K562 (cell line): ENCODE results near the gene ZFYVE1. TPM values are rescaled to one million over a fixed set of nuclear protein-coding genes. Genes with fewer than 3 reads are reported as not detected.

ENCODE experiments used
- ATAC-seq: fragments of 200-7000 bp; cut with Tn5 transposase; 3 replicates; pipeline ENCODE4 v1.9.1; 2020; ENCODE audit warnings: moderate library complexity
- BruUV-seq: library from RNA; stranded (reverse); fragments of 400-500 nt; replicated peaks from 2 replicates; lab custom pipeline; 2021; lab: Mats Ljungman, UMichigan
- CTCF ChIA-PET: fragments of 300-600 bp; formaldehyde crosslinking; extraction: SDS; loops from one replicate; lab custom pipeline; 2021; ENCODE audit warnings: low intra/inter-chr PET ratio; lab: Yijun Ruan, JAX
- POLR2A ChIA-PET: fragments of 300-600, 350-650 bp; sonication (Branson Sonifier 250); formaldehyde crosslinking; extraction: SDS; loops from one replicate; lab custom pipeline; 2021; ENCODE audit warnings: antibody characterized with exemption, inconsistent platforms; lab: Yijun Ruan, JAX
- DNase-seq, 4 experiments: peaks; one replicate each; pipeline versions ENCODE4 v3.0.0 to v3.0.0-alpha.2; 2011 to 2018; ENCODE audit warnings: low spot score in 3 of 4, mixed read lengths in 3 of 4; ENCODE audit errors: extremely low read depth in 1 of 4
- FAIRE-seq: peaks from 2 replicates; lab custom pipeline; 2011; peaks lifted over from hg19 to GRCh38; lab: Jason Lieb, UNC
- H2AFZ ChIP-seq: 2 replicates; pipeline ENCODE4 v1.6.0; 2011; ENCODE audit warnings: low read depth, low read length, control low read depth, inconsistent platforms
- H3K27ac ChIP-seq: fragments of 200-600 bp; 3 replicates; pipeline ENCODE4 v1.8.0; 2011; ENCODE audit warnings: low read depth, mild to moderate bottlenecking, control low read depth, inconsistent platforms, low read length, moderate library complexity, mixed read lengths; ENCODE audit errors: extremely low read depth
- H3K27me3 ChIP-seq, 2 experiments: fragments of 300-600 bp in 1 of 2; 2 replicates in 1 of 2; 3 replicates in 1 of 2; pipeline versions ENCODE4 v1.6.0 to v1.8.0; 2011; ENCODE audit warnings: inconsistent platforms in 2 of 2, low read length in 2 of 2, mild to moderate bottlenecking in 1 of 2, mixed read lengths in 1 of 2, moderate library complexity in 1 of 2; ENCODE audit not compliant: control insufficient read depth in 2 of 2, insufficient read depth in 2 of 2
- H3K36me3 ChIP-seq: fragments of 300-600 bp; 3 replicates; pipeline ENCODE4 v1.8.0; 2011; ENCODE audit warnings: mild to moderate bottlenecking, low read length, inconsistent platforms; ENCODE audit not compliant: control insufficient read depth, insufficient read depth
- H3K4me1 ChIP-seq, 2 experiments: fragments of 200-600 bp in 1 of 2; replicated peaks in 1 of 2; 2 replicates in 1 of 2; 3 replicates in 1 of 2; pipeline versions ENCODE4 v1.5.1 to v1.8.0; 2011; ENCODE audit warnings: inconsistent platforms in 2 of 2, low read length in 2 of 2, mild to moderate bottlenecking in 1 of 2, mixed read lengths in 1 of 2, moderate library complexity in 1 of 2; ENCODE audit not compliant: control insufficient read depth in 2 of 2, insufficient read depth in 2 of 2
- H3K4me2 ChIP-seq: 2 replicates; pipeline ENCODE4 v1.6.1; 2011; ENCODE audit warnings: low read length, control low read depth, inconsistent platforms, mixed read lengths; ENCODE audit not compliant: insufficient read depth
- H3K4me3 ChIP-seq: fragments of 200-600 bp; sonication (generic), shearing (Covaris generic); 2 replicates; pipeline ENCODE4 v1.5.1; 2016; ENCODE audit warnings: control low read depth, inconsistent platforms
- H3K79me2 ChIP-seq: fragments of 200-600 bp; 3 replicates; pipeline ENCODE4 v1.8.0; 2011; ENCODE audit warnings: low read length, inconsistent platforms; ENCODE audit not compliant: control insufficient read depth, insufficient read depth
- H3K9ac ChIP-seq, 2 experiments: 2 replicates each; pipeline versions ENCODE4 v1.6.0 to v1.6.1; 2011; ENCODE audit warnings: low read depth in 2 of 2, low read length in 2 of 2, control low read depth in 1 of 2, inconsistent platforms in 1 of 2, mild to moderate bottlenecking in 1 of 2, mixed read lengths in 1 of 2; ENCODE audit not compliant: insufficient read depth in 1 of 2
- H3K9me1 ChIP-seq: one replicate; pipeline ENCODE4 v1.6.0; 2011; ENCODE audit warnings: inconsistent platforms, mild to moderate bottlenecking, low read length, moderate library complexity; ENCODE audit not compliant: control insufficient read depth, insufficient read depth
- H3K9me3 ChIP-seq: replicated peaks from 2 replicates; pipeline ENCODE4 v1.5.1; 2011; ENCODE audit warnings: low read depth, low read length, inconsistent platforms; ENCODE audit not compliant: control insufficient read depth, insufficient read depth
- H4K20me1 ChIP-seq: replicated peaks from 2 replicates; pipeline ENCODE4 v1.6.1; 2011; ENCODE audit warnings: low read length, inconsistent platforms, mixed read lengths; ENCODE audit not compliant: control insufficient read depth, insufficient read depth
- BRD9 ChIP-seq: fragments of 450-650 bp; IDR thresholded peaks from 2 replicates; pipeline ENCODE4 v1.6.1; 2018; ENCODE audit warnings: low read depth; ENCODE audit not compliant: partially characterized antibody
- EP400 ChIP-seq: fragments of 450-650 bp; IDR thresholded peaks from 2 replicates; pipeline ENCODE4 v1.6.1; 2017; ENCODE audit warnings: antibody characterized with exemption, mild to moderate bottlenecking, moderate library complexity
- ETV1 ChIP-seq: fragments of 450-650 bp; conservative IDR thresholded peaks from 2 replicates; pipeline ENCODE4 v1.6.1; 2016; ENCODE audit warnings: missing genetic modification characterization, control low read depth, low read depth, missing compliant biosample characterization
- L3MBTL2 ChIP-seq: fragments of 450-650 bp; IDR thresholded peaks from 2 replicates; pipeline ENCODE4 v1.6.1; 2016; ENCODE audit warnings: mild to moderate bottlenecking, moderate library complexity
- PHF8 ChIP-seq: fragments of 200-600 bp; sonication (generic); IDR thresholded peaks from 2 replicates; pipeline ENCODE4 v1.6.1; 2012; ENCODE audit warnings: mixed run types, mild to moderate bottlenecking, inconsistent platforms, low read length, moderate library complexity, borderline replicate concordance
- RBM39 ChIP-seq: fragments of 200-400 bp; formaldehyde crosslinking; optimal IDR thresholded peaks from 2 replicates; pipeline ENCODE3; 2018; ENCODE audit warnings: low read depth, low read length
- RERE ChIP-seq: sonication (generic); formaldehyde crosslinking; IDR thresholded peaks from 2 replicates; pipeline ENCODE4 v1.8.0; 2023; ENCODE audit warnings: missing genetic modification reagents, mild to moderate bottlenecking, borderline replicate concordance
- TEAD1 ChIP-seq, 2 experiments: fragments of 450-650 bp in 1 of 2; sonication (generic) in 1 of 2; formaldehyde crosslinking; IDR thresholded peaks; 2 replicates each; pipeline versions ENCODE4 v1.4.0 to v1.8.0; 2020 to 2022; ENCODE audit warnings: mild to moderate bottlenecking in 2 of 2, missing genetic modification reagents in 1 of 2
- TEAD4 ChIP-seq, 2 experiments: sonication (generic) in 1 of 2; formaldehyde crosslinking in 1 of 2; IDR thresholded peaks; 2 replicates each; pipeline versions ENCODE4 v1.6.1 to v1.8.0; 2012 to 2022; ENCODE audit warnings: borderline replicate concordance in 1 of 2, inconsistent platforms in 1 of 2, low read length in 1 of 2, mild to moderate bottlenecking in 1 of 2, missing genetic modification reagents in 1 of 2
- ZBTB11 ChIP-seq, 3 experiments: fragments of 200-800 bp in 1 of 3; fragments of 250-450 bp in 1 of 3; fragments of 450-650 bp in 1 of 3; sonication (Bioruptor Pico) in 1 of 3; sonication (Bioruptor generic) in 1 of 3; formaldehyde crosslinking in 1 of 3; IDR thresholded peaks; 2 replicates each; pipeline versions ENCODE4 v1.6.1 to v1.8.0; 2016 to 2022; ENCODE audit warnings: mild to moderate bottlenecking in 2 of 3, missing genetic modification characterization in 2 of 3, missing compliant biosample characterization in 1 of 3, moderate library complexity in 1 of 3
- ZNF184 ChIP-seq: sonication (generic); formaldehyde crosslinking; IDR thresholded peaks from 2 replicates; pipeline ENCODE4 v1.5.0; 2020; ENCODE audit warnings: missing genetic modification reagents
- WGBS: fragments of 100-300 bp; shearing (Covaris generic); methylation state at CpG from one replicate; pipeline ENCODE4 v1.1.6; 2016; ENCODE audit warnings: low coverage, mixed read lengths; ENCODE audit not compliant: insufficient coverage; ENCODE audit errors: missing lambda C conversion rate; 5-methylcytosine and 5-hydroxymethylcytosine counted together
- in situ Hi-C: fragments of 300-500 bp; cut with MboI; formaldehyde crosslinking; loops from 4 replicates; pipeline ENCODE4 v1.15.0; 2018; ENCODE audit warnings: inconsistent platforms, mixed read lengths
- intact Hi-C: fragments of 100-400 bp; cut with micrococcal nuclease; formaldehyde crosslinking; loops from 2 replicates; pipeline ENCODE4 v1.14.2; 2022
- polyA plus RNA-seq, 8 experiments: library from polyadenylated mRNA; depleted of rRNA in 4 of 8; stranded (reverse) in 5 of 8; unstranded in 3 of 8; fragments of >200 nt; fragmentation: Nextera tagmentation in 2 of 8; fragmentation: Illumina TruSeq in 1 of 8; extraction: Ambion mirVana in 2 of 8; extraction: Trizol in 1 of 8; gene quantifications; 2 replicates each; pipeline versions ENCODE4 v1.2.1 to v1.2.3, GENCODE V29; 2011 to 2014; ENCODE audit warnings: inconsistent platforms in 1 of 8, missing spikeins in 1 of 8
- total RNA-seq, 7 experiments: library from RNA; depleted of rRNA in 6 of 7; stranded (reverse); fragments of >200 nt in 6 of 7; fragmentation: Illumina TruSeq in 2 of 7; extraction: Trizol in 2 of 7; gene quantifications; 2 replicates each; pipeline versions ENCODE4 v1.2.1 to v1.2.3, GENCODE V29; 2011 to 2021; ENCODE audit warnings: low replicate concordance in 1 of 7

Gene ZFYVE1
- total and polyA plus RNA-seq, 9 of the 15 experiments (the other 6 are each of a cell fraction or from before 2014, with no cell fraction given), result 0.62 to 5.5 (median 3.4) TPM

GRCh38 chr14:73058224-73058921, 31.5 kb upstream of the ZFYVE1 start, which contains the start of gene RBM25:
Gene RBM25 (plus strand): TSS chr14:73058534. CDS start chr14:73071642, 13,108 bp downstream.
- Histone ChIP-seq H3K4me3 (peak within 1 kb of the TSS; percentile 96), H3K9ac (peak within 1 kb of the TSS; percentile 99), H3K4me1 (peaks cover 4 to 10% of the 10 kb centered on the region in 2 experiments; a peak in 3 of 5 replicates), H4K20me1 (peaks cover 7% of the 10 kb centered on the region; the same call in 1 of the 2 replicates), H3K27ac (peak within 1 kb of the TSS; percentile 98), H3K79me2 (peaks cover 58% of the 10 kb centered on the region), H3K36me3 (peaks cover 27% of the 10 kb centered on the region; the same call in 1 of the 3 replicates), H2AFZ (peak within 1 kb of the TSS; percentile 93), H3K27me3 (no peaks in the 10 kb centered on the region), H3K9me3 (no peaks in the 10 kb centered on the region), H3K9me1 (no peaks in the 10 kb centered on the region), H3K4me2 (peak within 1 kb of the TSS; percentile 81)
- no TSS peak for BruUV-seq
- POLR2A ChIA-PET, result interaction anchor here (0.5 to 2.2 kb wide), 20 partner anchors 8 to 1666 kb away, joined by 3 to 16 read pairs (median 4); partner anchors contain the start of gene ZFYVE1
- FAIRE-seq (peak; percentile 98), DNase-seq (peak; percentile 83 to 96 (median 87)), ATAC-seq (peak; percentile 94)
- 1% methylated on average over 41 of the region's 57 CpGs for WGBS
- intact Hi-C loops, result no loop called here
- in situ Hi-C loops, result no loop called here
- CTCF ChIA-PET, result no interaction called here
- peak; percentile 94 for TF ChIP-seq EP400
- TF ChIP-seq TEAD1 (CRISPR knock-in tag; IDR thresholded peaks at IDR 0.05), result peak in 1 of 2 experiments; percentile 53; a peak in 1 of 4 replicates
- no peak for TF ChIP-seq RERE (CRISPR knock-in tag)
- TF ChIP-seq RBM39, result peak; percentile 76
- TF ChIP-seq TEAD4 (IDR thresholded peaks at IDR 0.05; ENCODE audit: low read length), result peak; percentile 69
- no peak for TF ChIP-seq TEAD4 (CRISPR knock-in tag; IDR thresholded peaks at IDR 0.05; ENCODE audit: borderline replicate concordance)
- TF ChIP-seq ZNF184 (CRISPR knock-in tag), result no peak
- TF ChIP-seq PHF8, result peak; percentile 100
- TF ChIP-seq BRD9, result peak; percentile 69
- TF ChIP-seq ETV1, result peak; percentile 0; the same call in 1 of the 2 replicates
- TF ChIP-seq ZBTB11 (CRISPR knock-in tag; IDR thresholded peaks at IDR 0.05), result peak in 1 of 3 experiments; percentile 60; a peak in 1 of 6 replicates
- TF ChIP-seq L3MBTL2, result peak; percentile 87
